ENCODE data around the gene CEP78.

GRCh38 chr9:78297672-78297961, 61.7 kb downstream of the CEP78 start:
- TF ChIP-seq CTCF (tag by site-specific recombination; IDR thresholded peaks at IDR 0.05) (no peak), ZEB2 (tag by site-specific recombination; IDR thresholded peaks at IDR 0.05) (no peak), ZNF280D (tag by site-specific recombination; IDR thresholded peaks at IDR 0.05) (no peak)

Measured in HEK293 (cell line).